Panc1 (cell line): ENCODE data around the gene PDGFRA.

Experiments used
- POLR2AphosphoS5 ChIP-seq: IDR thresholded peaks from 2 replicates; pipeline ENCODE4 v1.6.1; 2012; ENCODE audit warnings: mild to moderate bottlenecking, low read depth, low read length, moderate library complexity
- REST ChIP-seq, 2 experiments: IDR thresholded peaks; 2 replicates each; pipeline ENCODE4 v1.6.1; 2011 to 2012; ENCODE audit warnings: low read depth in 2 of 2, control low read depth in 1 of 2, low read length in 1 of 2, mild to moderate bottlenecking in 1 of 2, moderate library complexity in 1 of 2; ENCODE audit not compliant: insufficient read depth in 1 of 2
- SIN3A ChIP-seq: IDR thresholded peaks from 2 replicates; pipeline ENCODE4 v1.6.1; 2012; ENCODE audit warnings: low read depth, mild to moderate bottlenecking, low read length, moderate library complexity, borderline replicate concordance; ENCODE audit not compliant: insufficient read depth
- TCF7L2 ChIP-seq: IDR thresholded peaks from 2 replicates; pipeline ENCODE4 v1.6.1; 2011; ENCODE audit warnings: mild to moderate bottlenecking, low read depth, low read length, inconsistent platforms
- TF ChIP-seq, protein P1 (sequence below): fragments of 450-650 bp; IDR thresholded peaks from 2 replicates; pipeline ENCODE4 v1.5.1; 2017; ENCODE audit warnings: mild to moderate bottlenecking

DNA sequence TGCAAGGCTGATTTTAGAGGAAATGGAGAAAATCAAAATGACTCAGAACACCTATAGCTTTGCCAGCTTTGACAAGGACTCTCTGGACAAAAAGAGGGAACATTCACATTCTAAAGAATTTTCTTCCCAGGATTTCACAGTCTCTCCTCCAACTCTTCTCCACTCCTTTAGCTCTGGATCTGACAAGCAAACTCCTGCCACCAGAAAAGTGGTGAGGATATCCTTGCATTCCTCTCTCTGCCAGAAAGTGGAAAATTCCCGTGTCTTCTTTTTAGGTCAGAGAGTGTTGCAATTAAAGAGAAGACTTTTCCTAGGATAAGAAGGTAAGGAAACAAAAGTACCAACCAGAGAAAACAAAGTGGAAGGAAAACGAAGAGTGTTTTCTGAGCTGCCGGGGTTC is 16.1 kb upstream of the PDGFRA start:
- TF ChIP-seq, protein P1, sequence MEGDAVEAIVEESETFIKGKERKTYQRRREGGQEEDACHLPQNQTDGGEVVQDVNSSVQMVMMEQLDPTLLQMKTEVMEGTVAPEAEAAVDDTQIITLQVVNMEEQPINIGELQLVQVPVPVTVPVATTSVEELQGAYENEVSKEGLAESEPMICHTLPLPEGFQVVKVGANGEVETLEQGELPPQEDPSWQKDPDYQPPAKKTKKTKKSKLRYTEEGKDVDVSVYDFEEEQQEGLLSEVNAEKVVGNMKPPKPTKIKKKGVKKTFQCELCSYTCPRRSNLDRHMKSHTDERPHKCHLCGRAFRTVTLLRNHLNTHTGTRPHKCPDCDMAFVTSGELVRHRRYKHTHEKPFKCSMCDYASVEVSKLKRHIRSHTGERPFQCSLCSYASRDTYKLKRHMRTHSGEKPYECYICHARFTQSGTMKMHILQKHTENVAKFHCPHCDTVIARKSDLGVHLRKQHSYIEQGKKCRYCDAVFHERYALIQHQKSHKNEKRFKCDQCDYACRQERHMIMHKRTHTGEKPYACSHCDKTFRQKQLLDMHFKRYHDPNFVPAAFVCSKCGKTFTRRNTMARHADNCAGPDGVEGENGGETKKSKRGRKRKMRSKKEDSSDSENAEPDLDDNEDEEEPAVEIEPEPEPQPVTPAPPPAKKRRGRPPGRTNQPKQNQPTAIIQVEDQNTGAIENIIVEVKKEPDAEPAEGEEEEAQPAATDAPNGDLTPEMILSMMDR: no peak
- TF ChIP-seq POLR2AphosphoS5 (no peak), SIN3A (no peak), TCF7L2 (no peak), REST (IDR thresholded peaks at IDR 0.05; ENCODE audit: insufficient read depth in 1 of 2, low read depth in 2 of 2, low read length in 1 of 2) (no peak)
